ENCODE measurements around the gene BRWD1. TPM values are rescaled to one million over a fixed set of nuclear protein-coding genes. Genes with fewer than 3 reads are reported as not detected.

BRWD1 gene
- total RNA-seq = 10 to 100 TPM; 65.3 to 99.4 (median 87.7) TPM

GRCh38 chr21:39313571-39314142 is at the start of gene BRWD1:
Gene BRWD1, minus strand, starts transcription at chr21:39313632. Its CDS starts 141 bp downstream, at chr21:39313491.
- Histone ChIP-seq H3K4me1 (peaks cover 0 to 32% (median 10%) of the 10 kb centered on the region in 4 donors), H3K36me3 (peaks cover 0 to 19% (median 0%) of the 10 kb centered on the region in 3 donors), H3K4me3 (peak within 1 kb of the TSS; percentile 70 to 97 (median 89)), H3K27ac (peak within 1 kb of the TSS; percentile 93 to 99 (median 98)), H3K9me3 (no peaks in the 10 kb centered on the region), H3K27me3 (no peaks in the 10 kb centered on the region)
- TF ChIP-seq POLR2A (IDR thresholded peaks at IDR 0.05) (peak; percentile 47 to 56), CTCF (IDR thresholded peaks at IDR 0.05) (peak in 4 of 5 experiments; percentile 27 to 58 (median 44)), EP300 (IDR thresholded peaks at IDR 0.05) (peak in 1 of 2 donors; percentile 88)
- DNase-seq (ENCODE audit: low spot score in 2 of 2) = peak; percentile 63 to 74
- WGBS, 2 donors = 0 to 1% methylated on average over 35 to 42 of the region's 78 CpGs

DNA sequence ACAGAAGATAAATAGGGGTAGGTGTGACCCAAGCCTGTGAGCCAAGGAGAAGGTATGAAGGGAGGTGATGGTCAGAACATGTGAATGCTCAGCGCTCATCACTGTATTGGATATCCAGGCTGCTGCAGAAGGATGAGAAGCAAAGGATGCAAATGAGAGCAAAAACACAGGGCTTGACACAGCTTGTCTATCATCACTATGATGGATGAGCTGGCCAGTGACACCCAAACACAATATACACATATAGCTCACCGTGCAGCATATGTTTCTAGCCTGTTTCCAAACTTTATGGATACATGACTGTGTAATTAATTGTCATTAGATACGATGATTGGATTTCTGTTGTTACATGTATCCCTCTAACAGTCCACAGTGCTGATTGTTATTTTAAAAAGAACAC is 49.3 kb upstream of the BRWD1 start:
- TF ChIP-seq EP300 (IDR thresholded peaks at IDR 0.05) (no peak), CTCF (IDR thresholded peaks at IDR 0.05) (no peak), POLR2A (IDR thresholded peaks at IDR 0.05) (no peak)
- DNase-seq (ENCODE audit: low spot score in 2 of 2) = no peak
- H3K4me1 ChIP-seq = no peaks in the 10 kb centered on the region
- H3K27me3 ChIP-seq = no peaks in the 10 kb centered on the region
- no peaks in the 10 kb centered on the region for H3K9me3 ChIP-seq
- 80 to 93% methylated on average over 3 of the region's 3 CpGs for WGBS, 2 donors
- no peaks in the 10 kb centered on the region for H3K36me3 ChIP-seq
- H3K4me3 ChIP-seq = no peak overlapping the region
- no peak overlapping the region for H3K27ac ChIP-seq

DNA sequence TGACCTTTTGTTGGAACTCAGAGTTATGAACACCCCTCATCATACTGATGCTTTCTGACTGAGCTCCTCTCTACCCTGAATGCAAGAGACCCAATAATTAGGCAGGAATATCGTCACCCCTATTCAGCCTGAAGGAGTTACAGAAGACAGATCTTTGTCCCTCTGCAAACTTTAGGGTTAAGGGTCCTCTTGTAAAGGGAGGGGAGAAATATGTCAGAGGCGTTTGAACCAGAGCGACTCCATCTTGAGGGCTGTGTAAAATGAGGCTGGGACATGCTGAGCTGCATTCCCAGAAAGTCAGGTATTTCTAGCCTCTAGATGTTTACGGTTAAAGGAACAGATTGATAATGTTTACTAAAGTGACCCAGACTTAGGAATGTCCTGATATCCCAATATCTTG is 46.0 kb upstream of the BRWD1 start:
- TF ChIP-seq EP300 (IDR thresholded peaks at IDR 0.05) (no peak), CTCF (IDR thresholded peaks at IDR 0.05) (no peak), POLR2A (IDR thresholded peaks at IDR 0.05) (no peak)
- Histone ChIP-seq H3K27ac (no peak overlapping the region), H3K4me3 (no peak overlapping the region), H3K4me1 (no peaks in the 10 kb centered on the region), H3K9me3 (no peaks in the 10 kb centered on the region), H3K36me3 (no peaks in the 10 kb centered on the region), H3K27me3 (no peaks in the 10 kb centered on the region)
- no peak for DNase-seq (ENCODE audit: low spot score in 2 of 2)
- 61 to 63% methylated on average over 4 of the region's 4 CpGs for WGBS, 2 donors

GRCh38 chr21:39353295-39353694 is 39.9 kb upstream of the BRWD1 start:
- DNase-seq (ENCODE audit: low spot score in 2 of 2) = no peak
- Histone ChIP-seq H3K27me3 (no peaks in the 10 kb centered on the region), H3K4me3 (no peak overlapping the region), H3K9me3 (peaks cover 0 to 4% (median 0%) of the 10 kb centered on the region in 4 donors), H3K27ac (no peak overlapping the region), H3K36me3 (no peaks in the 10 kb centered on the region), H3K4me1 (peaks cover 0 to 4% (median 0%) of the 10 kb centered on the region in 4 donors)
- no peak for TF ChIP-seq POLR2A (IDR thresholded peaks at IDR 0.05)
- TF ChIP-seq CTCF (IDR thresholded peaks at IDR 0.05) = no peak
- no peak for TF ChIP-seq EP300 (IDR thresholded peaks at IDR 0.05)
- 70 to 77% methylated on average over 3 of the region's 3 CpGs for WGBS, 2 donors

- H3K27ac ChIP-seq = peak overlapping the region in 3 of 4 donors; percentile 87 to 97 (median 93)
- no peak for DNase-seq (ENCODE audit: low spot score in 2 of 2)
- whole genome bisulfite sequencing, 2 donors = 67 to 74% methylated on average over 19 of the region's 19 CpGs
Observed at GRCh38 chr21:39350094-39351005, 36.9 kb upstream of the BRWD1 start.

More at GRCh38 chr21:39350094-39351005, 36.9 kb upstream of the BRWD1 start:
- H3K4me3 ChIP-seq = peak overlapping the region in 3 of 4 donors; percentile 65 to 70 (median 67)
- H3K4me1 ChIP-seq = peaks cover 0 to 26% (median 19%) of the 10 kb centered on the region in 4 donors
- H3K27me3 ChIP-seq = no peaks in the 10 kb centered on the region
- no peaks in the 10 kb centered on the region for H3K36me3 ChIP-seq
- no peak for TF ChIP-seq POLR2A (IDR thresholded peaks at IDR 0.05)
- TF ChIP-seq EP300 (IDR thresholded peaks at IDR 0.05) = no peak
- no peak for TF ChIP-seq CTCF (IDR thresholded peaks at IDR 0.05)
- H3K9me3 ChIP-seq = peaks cover 0 to 4% (median 0%) of the 10 kb centered on the region in 4 donors
